Measurements from ENCODE around the gene AKAP12.

The AKAP12 gene

GRCh38 chr6:151236668-151237401 lies 2.9 kb upstream of the AKAP12 start:
- DNase-seq (ENCODE audit: insufficient read length, low spot score): no peak
- TF ChIP-seq CTCF (IDR thresholded peaks at IDR 0.05; ENCODE audit: insufficient read depth, missing control alignments): no peak
- no peak for FAIRE-seq

GRCh38 chr6:151240036-151240685 lies 394 bp downstream of the AKAP12 start:
- peak; percentile 84 for DNase-seq (ENCODE audit: insufficient read length, low spot score)
- FAIRE-seq: no peak
- TF ChIP-seq CTCF (IDR thresholded peaks at IDR 0.05; ENCODE audit: insufficient read depth, missing control alignments): peak; percentile 10

- DNase-seq (ENCODE audit: insufficient read length, low spot score) (no peak), FAIRE-seq (no peak)
- TF ChIP-seq CTCF (IDR thresholded peaks at IDR 0.05; ENCODE audit: insufficient read depth, missing control alignments): no peak
Observed at GRCh38 chr6:151240791-151241642, 1.2 kb downstream of the AKAP12 start.

- no peak for DNase-seq (ENCODE audit: insufficient read length, low spot score)
- FAIRE-seq: no peak
- no peak for TF ChIP-seq CTCF (IDR thresholded peaks at IDR 0.05; ENCODE audit: insufficient read depth, missing control alignments)
Observed at GRCh38 chr6:151241853-151242252, 2.1 kb downstream of the AKAP12 start.

DNA sequence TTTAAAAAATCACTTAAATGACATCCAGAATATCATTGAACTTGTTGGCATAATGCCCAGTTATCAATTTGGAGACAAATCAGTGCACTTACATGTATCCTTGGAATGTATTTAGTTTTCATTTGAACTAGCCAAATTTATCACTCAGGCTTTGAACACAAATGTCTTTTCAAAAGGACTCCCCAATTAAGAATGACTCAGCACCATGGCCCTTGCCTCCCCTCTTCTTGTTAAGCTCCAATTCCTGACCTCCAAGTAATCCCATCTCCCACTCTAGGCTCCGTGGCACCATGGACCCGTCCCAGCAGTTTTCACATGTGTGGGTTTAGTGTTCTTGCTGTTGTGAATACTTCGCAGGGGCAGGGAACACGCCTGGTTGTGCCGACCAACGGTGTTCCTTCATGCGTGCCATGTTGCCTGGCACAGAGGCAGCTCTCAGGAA lies 2.7 kb downstream of the AKAP12 start:
- DNase-seq (ENCODE audit: insufficient read length, low spot score) (no peak), FAIRE-seq (no peak)
- no peak for TF ChIP-seq CTCF (IDR thresholded peaks at IDR 0.05; ENCODE audit: insufficient read depth, missing control alignments)

DNA sequence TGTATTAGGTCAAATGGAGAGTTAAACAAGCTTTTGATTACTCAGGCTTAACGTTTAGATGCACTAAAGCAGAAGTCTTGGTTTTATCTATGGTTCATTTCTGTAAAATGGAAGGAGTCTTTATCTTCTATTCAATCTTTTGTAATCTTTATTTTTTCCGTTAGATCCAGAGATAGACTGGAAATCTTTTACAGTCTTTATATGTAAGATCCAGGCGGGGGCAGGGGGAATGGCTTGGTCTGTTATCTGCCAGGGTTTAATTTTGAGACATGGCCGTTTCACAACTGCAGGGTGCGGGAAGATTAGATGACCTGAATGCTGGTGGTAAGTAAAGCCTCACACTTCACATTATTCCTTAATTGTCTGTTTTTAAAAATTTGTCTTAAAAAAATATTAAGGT lies 3.7 kb downstream of the AKAP12 start:
- no peak for TF ChIP-seq CTCF (IDR thresholded peaks at IDR 0.05; ENCODE audit: insufficient read depth, missing control alignments)
- DNase-seq (ENCODE audit: insufficient read length, low spot score) (no peak), FAIRE-seq (no peak)

Data from D721Med (cell line).